Panc1 (cell line): Measurements from ENCODE around the gene RCOR3.

Experiments
- POLR2AphosphoS5 ChIP-seq: IDR thresholded peaks from 2 replicates; pipeline ENCODE4 v1.6.1; 2012; ENCODE audit warnings: mild to moderate bottlenecking, low read depth, low read length, moderate library complexity
- REST ChIP-seq, 2 experiments: IDR thresholded peaks; 2 replicates each; pipeline ENCODE4 v1.6.1; 2011 to 2012; ENCODE audit warnings: low read depth in 2 of 2, control low read depth in 1 of 2, low read length in 1 of 2, mild to moderate bottlenecking in 1 of 2, moderate library complexity in 1 of 2; ENCODE audit not compliant: insufficient read depth in 1 of 2
- TF ChIP-seq, protein P1 (sequence below): fragments of 450-650 bp; IDR thresholded peaks from 2 replicates; pipeline ENCODE4 v1.5.1; 2017; ENCODE audit warnings: mild to moderate bottlenecking

DNA sequence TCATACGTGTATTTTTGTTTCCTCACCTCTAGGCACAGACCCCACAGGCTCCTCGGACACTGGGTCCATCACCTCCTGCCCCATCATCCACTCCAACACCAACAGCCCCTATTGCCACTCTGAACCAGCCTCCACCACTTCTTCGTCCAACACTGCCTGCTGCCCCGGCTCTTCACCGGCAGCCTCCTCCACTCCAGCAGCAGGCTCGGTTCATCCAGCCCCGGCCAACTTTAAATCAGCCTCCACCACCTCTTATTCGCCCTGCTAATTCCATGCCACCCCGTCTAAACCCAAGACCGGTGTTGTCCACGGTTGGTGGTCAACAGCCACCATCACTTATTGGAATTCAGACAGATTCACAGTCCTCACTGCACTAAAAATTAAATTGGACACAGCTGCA is 54.2 kb downstream of the RCOR3 start:
- TF ChIP-seq POLR2AphosphoS5 (no peak), REST (IDR thresholded peaks at IDR 0.05; ENCODE audit: insufficient read depth in 1 of 2, low read depth in 2 of 2, low read length in 1 of 2) (no peak)
- TF ChIP-seq, protein P1, sequence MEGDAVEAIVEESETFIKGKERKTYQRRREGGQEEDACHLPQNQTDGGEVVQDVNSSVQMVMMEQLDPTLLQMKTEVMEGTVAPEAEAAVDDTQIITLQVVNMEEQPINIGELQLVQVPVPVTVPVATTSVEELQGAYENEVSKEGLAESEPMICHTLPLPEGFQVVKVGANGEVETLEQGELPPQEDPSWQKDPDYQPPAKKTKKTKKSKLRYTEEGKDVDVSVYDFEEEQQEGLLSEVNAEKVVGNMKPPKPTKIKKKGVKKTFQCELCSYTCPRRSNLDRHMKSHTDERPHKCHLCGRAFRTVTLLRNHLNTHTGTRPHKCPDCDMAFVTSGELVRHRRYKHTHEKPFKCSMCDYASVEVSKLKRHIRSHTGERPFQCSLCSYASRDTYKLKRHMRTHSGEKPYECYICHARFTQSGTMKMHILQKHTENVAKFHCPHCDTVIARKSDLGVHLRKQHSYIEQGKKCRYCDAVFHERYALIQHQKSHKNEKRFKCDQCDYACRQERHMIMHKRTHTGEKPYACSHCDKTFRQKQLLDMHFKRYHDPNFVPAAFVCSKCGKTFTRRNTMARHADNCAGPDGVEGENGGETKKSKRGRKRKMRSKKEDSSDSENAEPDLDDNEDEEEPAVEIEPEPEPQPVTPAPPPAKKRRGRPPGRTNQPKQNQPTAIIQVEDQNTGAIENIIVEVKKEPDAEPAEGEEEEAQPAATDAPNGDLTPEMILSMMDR, result no peak
